H9 (cell line): ENCODE data around the gene ADGRG4. TPM values are rescaled to one million over a fixed set of nuclear protein-coding genes. Genes with fewer than 3 reads are reported as not detected.

Experiments used
- DNase-seq: peaks from one replicate; pipeline ENCODE4 v3.0.0-alpha.2; 2017
- H2AFZ ChIP-seq: one replicate; pipeline ENCODE4 v1.6.1; 2013; ENCODE audit warnings: mild to moderate bottlenecking, low read length, control low read depth, moderate library complexity
- H2AK5ac ChIP-seq: 2 replicates; pipeline ENCODE4 v1.6.1; 2013; ENCODE audit warnings: low read length, control low read depth, mixed read lengths; ENCODE audit not compliant: insufficient read length
- H2BK120ac ChIP-seq: one replicate; pipeline ENCODE4 v1.6.1; 2013; ENCODE audit warnings: low read depth, mild to moderate bottlenecking, low read length, control low read depth, inconsistent platforms; ENCODE audit not compliant: poor library complexity, severe bottlenecking
- H2BK12ac ChIP-seq: 2 replicates; pipeline ENCODE4 v1.6.1; 2013; ENCODE audit warnings: low read length, control low read depth, mixed read lengths, low read depth; ENCODE audit not compliant: insufficient read length
- H2BK15ac ChIP-seq: 2 replicates; pipeline ENCODE4 v1.6.1; 2013; ENCODE audit warnings: low read depth, low read length, control low read depth
- H2BK20ac ChIP-seq: one replicate; pipeline ENCODE4 v1.6.1; 2013; ENCODE audit warnings: low read depth, mild to moderate bottlenecking, low read length, control low read depth, inconsistent platforms; ENCODE audit not compliant: poor library complexity, severe bottlenecking
- H2BK5ac ChIP-seq: 2 replicates; pipeline ENCODE4 v1.6.1; 2013; ENCODE audit warnings: low read length, control low read depth, mixed read lengths; ENCODE audit not compliant: insufficient read length
- H3K14ac ChIP-seq: 2 replicates; pipeline ENCODE4 v1.6.1; 2013; ENCODE audit warnings: low read length, control low read depth; ENCODE audit not compliant: insufficient read depth
- H3K18ac ChIP-seq: 2 replicates; pipeline ENCODE4 v1.6.1; 2013; ENCODE audit warnings: low read depth, mild to moderate bottlenecking, mixed read lengths, low read length, control low read depth; ENCODE audit not compliant: insufficient read length
- H3K23ac ChIP-seq: 2 replicates; pipeline ENCODE4 v1.6.1; 2013; ENCODE audit warnings: low read length, control low read depth, mixed read lengths, low read depth; ENCODE audit not compliant: insufficient read length
- H3K23me2 ChIP-seq: 2 replicates; pipeline ENCODE4 v1.6.1; 2013; ENCODE audit warnings: low read depth, mild to moderate bottlenecking, mixed read lengths, low read length, control low read depth; ENCODE audit not compliant: insufficient read length, poor library complexity, severe bottlenecking
- H3K27ac ChIP-seq: 2 replicates; pipeline ENCODE4 v1.5.1; 2013; ENCODE audit warnings: low read length, control low read depth, mixed read lengths, low read depth; ENCODE audit not compliant: insufficient read length
- H3K27me3 ChIP-seq: 2 replicates; pipeline ENCODE4 v1.6.1; 2013; ENCODE audit warnings: low read length, control low read depth, inconsistent platforms; ENCODE audit not compliant: insufficient read depth
- H3K4ac ChIP-seq: 2 replicates; pipeline ENCODE4 v1.6.1; 2013; ENCODE audit warnings: low read depth, mild to moderate bottlenecking, control low read depth, inconsistent platforms, low read length, moderate library complexity
- H3K4me1 ChIP-seq: 2 replicates; pipeline ENCODE4 v1.6.1; 2013; ENCODE audit warnings: low read length, control low read depth, inconsistent platforms; ENCODE audit not compliant: insufficient read depth
- H3K4me2 ChIP-seq: 2 replicates; pipeline ENCODE4 v1.6.1; 2013; ENCODE audit warnings: low read length, control low read depth, mixed read lengths; ENCODE audit not compliant: insufficient read length, insufficient read depth
- H3K56ac ChIP-seq: 2 replicates; pipeline ENCODE4 v1.6.1; 2013; ENCODE audit warnings: low read depth, mild to moderate bottlenecking, mixed read lengths, low read length, control low read depth; ENCODE audit not compliant: insufficient read length
- H3K79me1 ChIP-seq: 2 replicates; pipeline ENCODE4 v1.6.1; 2013; ENCODE audit warnings: low read depth, mild to moderate bottlenecking, moderate library complexity, low read length, control low read depth, inconsistent platforms; ENCODE audit not compliant: insufficient read depth, poor library complexity, severe bottlenecking
- H3K79me2 ChIP-seq: 2 replicates; pipeline ENCODE4 v1.6.1; 2013; ENCODE audit warnings: low read length, control low read depth, inconsistent platforms; ENCODE audit not compliant: insufficient read depth
- H3K9ac ChIP-seq: 2 replicates; pipeline ENCODE4 v1.6.1; 2013; ENCODE audit warnings: low read length, control low read depth, mixed read lengths; ENCODE audit not compliant: insufficient read length; ENCODE audit errors: extremely low read depth
- H3K9me3 ChIP-seq: one replicate; pipeline ENCODE4 v1.6.1; 2013; ENCODE audit warnings: low read depth, low read length, inconsistent platforms; ENCODE audit not compliant: control insufficient read depth
- H3T11ph ChIP-seq: one replicate; pipeline ENCODE4 v1.6.1; 2013; ENCODE audit warnings: mild to moderate bottlenecking, low read length, control low read depth, inconsistent platforms
- H4K20me1 ChIP-seq: one replicate; pipeline ENCODE4 v1.6.1; 2013; ENCODE audit not compliant: control insufficient read depth, insufficient read length, insufficient read depth
- H4K5ac ChIP-seq: 2 replicates; pipeline ENCODE4 v1.6.1; 2013; ENCODE audit warnings: low read depth, mild to moderate bottlenecking, mixed read lengths, low read length, control low read depth; ENCODE audit not compliant: insufficient read length
- H4K8ac ChIP-seq: replicated peaks from 2 replicates; pipeline ENCODE4 v1.6.1; 2013; ENCODE audit warnings: low read length, control low read depth, mixed read lengths, low read depth; ENCODE audit not compliant: insufficient read length
- H4K91ac ChIP-seq: 2 replicates; pipeline ENCODE4 v1.6.1; 2013; ENCODE audit warnings: low read depth, mild to moderate bottlenecking, moderate library complexity, mixed read lengths, low read length, control low read depth; ENCODE audit not compliant: insufficient read length
- H3K27ac Mint-ChIP-seq, 3 experiments: 2 replicates in 2 of 3; 3 replicates in 1 of 3; pipeline ENCODE4 v1.8.0; 2020 to 2021; ENCODE audit warnings: mixed read lengths in 3 of 3, mild to moderate bottlenecking in 1 of 3, moderate library complexity in 1 of 3
- H3K27me3 Mint-ChIP-seq: 2 replicates; pipeline ENCODE4 v1.8.0; 2021; ENCODE audit warnings: low read depth, mild to moderate bottlenecking, moderate library complexity, mixed read lengths
- H3K36me3 Mint-ChIP-seq, 3 experiments: 2 replicates in 2 of 3; 3 replicates in 1 of 3; pipeline ENCODE4 v1.8.0; 2020 to 2021; ENCODE audit warnings: low read depth in 3 of 3, mixed read lengths in 3 of 3; ENCODE audit not compliant: insufficient read depth in 1 of 3
- H3K4me1 Mint-ChIP-seq, 2 experiments: 2 replicates each; pipeline ENCODE4 v1.8.0; 2020; ENCODE audit warnings: mixed read lengths in 2 of 2
- H3K4me3 Mint-ChIP-seq, 2 experiments: 2 replicates in 1 of 2; 3 replicates in 1 of 2; pipeline ENCODE4 v1.8.0; 2020 to 2021; ENCODE audit warnings: mild to moderate bottlenecking in 2 of 2, mixed read lengths in 2 of 2, moderate library complexity in 1 of 2
- H3K9me3 Mint-ChIP-seq, 2 experiments: 2 replicates in 1 of 2; 3 replicates in 1 of 2; pipeline ENCODE4 v1.8.0; 2020; ENCODE audit warnings: mild to moderate bottlenecking in 2 of 2, mixed read lengths in 2 of 2, moderate library complexity in 1 of 2
- CTCF ChIP-seq: fragments of 200-600 bp; sonication (generic); conservative IDR thresholded peaks from 3 replicates; pipeline ENCODE4 v1.8.0; 2021; ENCODE audit warnings: antibody characterized with exemption, mild to moderate bottlenecking
- WGBS: extraction: QIAGEN DNeasy Blood & Tissue Kit; methylation state at CpG from one replicate; pipeline ENCODE4 v1.1.7; 2013; ENCODE audit warnings: missing lambda C conversion rate, low lambda C conversion rate, mixed read lengths; ENCODE audit not compliant: insufficient read length; ENCODE audit errors: extremely low coverage; 5-methylcytosine and 5-hydroxymethylcytosine counted together
- total RNA-seq: library from RNA; stranded (reverse); gene quantifications from 2 replicates; pipeline ENCODE4 v1.2.1, GENCODE V29; 2021

ADGRG4 gene
- total RNA-seq, 1 experiment from 2014 or later = not detected

GRCh38 chrX:136397001-136397400 lies 96.2 kb downstream of the ADGRG4 start:
- H3K27me3 Mint-ChIP-seq = no peaks in the 10 kb centered on the region
- Histone ChIP-seq H3K23ac (no peak overlapping the region), H3T11ph (no peak overlapping the region), H2BK15ac (no peak overlapping the region), H3K56ac (no peak overlapping the region), H2AK5ac (no peak overlapping the region), H4K8ac (no peak overlapping the region), H2BK120ac (no peak overlapping the region), H4K91ac (no peak overlapping the region), H4K20me1 (no peaks in the 10 kb centered on the region), H3K4ac (no peak overlapping the region), H3K9ac (no peak overlapping the region), H3K18ac (no peak overlapping the region), H3K23me2 (no peaks in the 10 kb centered on the region), H3K9me3 (peaks cover 7% of the 10 kb centered on the region), H2BK20ac (no peak overlapping the region), H2BK5ac (no peak overlapping the region), H2BK12ac (no peak overlapping the region), H3K79me1 (no peaks in the 10 kb centered on the region), H3K79me2 (no peaks in the 10 kb centered on the region), H3K4me2 (no peak overlapping the region), H3K27me3 (no peaks in the 10 kb centered on the region), H3K4me1 (no peaks in the 10 kb centered on the region), H3K27ac (no peak overlapping the region), H4K5ac (no peak overlapping the region), H2AFZ (no peak overlapping the region), H3K14ac (no peak overlapping the region)
- H3K4me3 Mint-ChIP-seq = no peak overlapping the region
- H3K9me3 Mint-ChIP-seq = peaks cover 48 to 50% of the 10 kb centered on the region in 2 experiments
- no peaks in the 10 kb centered on the region for H3K4me1 Mint-ChIP-seq
- DNase-seq = no peak
- H3K36me3 Mint-ChIP-seq = no peaks in the 10 kb centered on the region
- TF ChIP-seq CTCF = no peak; the same call in 2 of the 3 replicates
- H3K27ac Mint-ChIP-seq = no peak overlapping the region
- no CpG with 5 or more reads among the region's 4 CpGs for WGBS
